Hematopoietic multipotent progenitor cell treated with erythropoietin and hydrocortisone succinate and interleukin-3 and kit ligand, for 15 days (in vitro differentiated cells): ENCODE measurements around the gene PLCB1.
"Not testable (repeated sequence)": the region's sequence is repeated elsewhere in the genome, so short reads cannot be mapped to it uniquely, and the experiment has no call there.

Source experiments
- DNase-seq: peaks from one replicate; pipeline ENCODE4 v3.0.0-alpha.2; 2015; ENCODE audit warnings: low spot score

Gene PLCB1

DNA sequence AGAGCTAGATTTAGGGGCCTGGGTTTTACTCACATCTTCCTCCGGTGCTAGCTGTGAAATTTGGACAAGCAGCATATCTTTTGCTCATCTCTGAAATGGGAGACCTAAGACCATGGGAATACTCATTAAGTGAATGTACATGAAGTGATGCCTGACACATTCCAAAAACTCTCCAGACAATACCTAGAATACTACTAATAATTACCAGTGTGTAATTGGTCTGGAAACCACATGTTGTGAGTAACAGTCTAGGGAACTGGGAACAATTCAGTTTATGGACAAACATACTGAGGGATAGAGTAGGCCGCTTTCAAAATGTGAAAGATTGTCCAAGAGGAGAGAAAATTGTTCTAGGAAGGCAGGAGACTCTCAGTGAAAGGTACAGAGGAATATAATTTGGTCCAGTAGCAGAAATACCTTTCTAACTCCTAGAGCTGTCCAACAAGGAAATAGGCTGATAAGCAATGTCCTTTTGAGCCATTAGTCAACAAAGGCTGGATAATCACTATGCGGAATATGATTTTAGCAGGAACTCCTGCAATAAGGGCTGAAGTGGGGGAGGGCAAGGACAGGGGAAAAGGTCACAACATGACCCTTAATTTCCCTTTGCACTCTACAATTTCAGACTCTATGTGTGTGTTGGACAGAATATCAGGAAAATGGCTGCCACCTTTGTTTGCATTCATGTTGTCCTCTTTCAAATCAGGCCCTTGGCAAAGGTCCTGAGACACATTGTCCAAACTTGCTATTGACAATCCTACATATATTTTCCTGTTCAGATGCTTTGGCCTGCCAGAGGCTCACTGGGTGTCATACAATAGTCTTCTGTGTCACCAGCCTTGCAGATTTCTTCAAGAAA lies 315.4 kb downstream of the PLCB1 start:
- DNase-seq, result no peak

DNA sequence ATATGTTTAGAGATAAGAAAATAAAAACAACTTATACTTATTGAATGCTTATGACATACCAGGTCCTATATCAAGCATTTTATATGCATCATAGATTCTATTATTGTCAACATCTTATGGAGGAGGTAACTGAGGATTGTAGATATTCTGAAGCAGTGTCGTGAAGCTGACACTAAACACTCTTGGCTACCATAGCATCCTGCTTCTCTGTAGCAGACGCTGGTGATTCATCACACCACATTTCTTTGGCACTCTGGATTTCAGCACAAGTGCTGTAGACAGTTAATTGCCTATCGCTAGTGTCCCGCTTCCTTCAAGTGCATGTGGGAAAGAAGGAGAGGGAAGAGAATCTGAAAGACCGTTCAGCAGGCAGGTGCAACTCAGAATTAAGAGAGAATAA lies 317.1 kb downstream of the PLCB1 start:
- no peak for DNase-seq

DNA sequence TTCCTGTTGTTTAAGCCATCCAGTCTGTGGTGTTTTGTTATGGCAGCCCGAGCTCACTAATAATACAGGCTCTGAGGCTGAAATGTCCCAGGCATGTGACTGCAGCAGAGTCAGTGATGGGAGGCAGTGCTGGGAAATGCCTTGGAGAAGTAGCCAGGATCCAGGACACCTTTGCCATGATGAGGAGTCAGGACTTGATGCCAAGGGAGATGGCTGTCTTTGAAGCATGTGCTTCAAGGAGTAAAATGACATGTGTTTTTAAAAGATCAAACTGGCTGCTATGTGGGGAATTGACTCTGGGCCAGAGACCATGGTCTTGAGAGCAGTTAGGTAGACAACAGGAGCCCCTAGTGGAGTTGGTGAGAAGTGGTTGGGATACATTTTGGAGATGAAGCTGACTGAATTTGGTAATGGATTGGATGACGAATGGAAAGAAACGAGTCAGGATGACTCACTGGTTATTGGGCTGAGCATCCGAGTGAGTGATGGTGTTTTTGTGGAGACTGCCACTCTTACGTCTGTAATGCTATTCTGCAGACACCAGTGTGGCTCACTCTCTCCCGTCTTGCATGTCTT lies 322.2 kb downstream of the PLCB1 start:
- DNase-seq, result no peak

DNA sequence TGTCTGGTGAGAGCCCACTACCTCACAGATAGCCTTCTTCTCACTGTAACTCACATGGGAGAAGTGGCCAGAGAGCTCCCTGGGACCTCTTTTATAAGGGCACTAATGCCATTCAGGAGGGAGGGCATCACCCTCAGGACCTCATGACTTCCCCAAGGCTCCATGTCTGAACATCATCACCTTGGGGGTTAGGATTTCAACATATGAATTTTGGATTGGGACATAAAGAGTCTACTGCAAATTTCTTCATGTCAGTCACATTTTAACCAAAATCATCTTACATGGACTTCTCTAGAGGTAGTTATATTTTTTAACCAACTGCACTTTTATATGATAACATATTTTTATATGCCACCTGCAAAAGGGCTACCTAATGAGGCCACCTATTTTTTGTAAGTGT lies 324.7 kb downstream of the PLCB1 start:
- no peak for DNase-seq

DNA sequence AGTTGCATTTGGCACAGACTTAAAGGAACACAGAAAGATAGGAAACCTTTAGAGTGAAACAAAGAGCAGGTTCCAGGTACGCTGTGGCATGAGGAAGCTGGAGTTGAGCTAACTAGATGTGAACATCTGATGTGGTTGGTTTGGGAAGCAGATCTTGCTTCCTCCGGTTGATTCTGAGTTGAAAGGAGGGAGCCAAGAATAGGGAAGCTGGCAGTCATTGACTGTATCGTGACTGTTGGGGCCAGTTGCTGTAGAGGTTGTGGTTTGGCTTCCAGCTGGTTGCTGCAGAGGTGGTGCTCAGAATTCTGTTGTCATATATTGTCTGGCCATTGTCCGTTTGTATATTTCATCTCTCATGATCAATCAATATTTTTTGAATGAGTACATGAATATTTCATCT lies 325.9 kb downstream of the PLCB1 start:
- no peak for DNase-seq

DNA sequence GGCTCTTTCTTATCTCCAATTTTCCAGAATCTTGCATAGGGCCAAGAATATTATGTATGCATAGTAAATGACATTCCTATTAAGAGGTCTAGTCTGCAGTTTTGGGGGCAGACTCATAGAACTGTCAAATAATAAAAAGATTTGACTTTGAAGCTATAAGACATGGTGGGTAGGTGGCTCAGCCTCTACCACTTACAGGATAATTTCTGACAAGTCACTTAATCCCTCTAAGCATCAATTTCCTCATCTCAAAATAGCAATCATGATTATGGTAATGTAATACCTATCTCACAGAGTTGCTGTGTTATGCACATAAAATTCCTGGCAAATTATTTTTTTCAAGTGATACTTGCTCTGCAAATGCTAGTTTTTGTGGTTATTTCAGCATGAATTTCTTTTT lies 329.1 kb downstream of the PLCB1 start:
- DNase-seq, result no peak

DNA sequence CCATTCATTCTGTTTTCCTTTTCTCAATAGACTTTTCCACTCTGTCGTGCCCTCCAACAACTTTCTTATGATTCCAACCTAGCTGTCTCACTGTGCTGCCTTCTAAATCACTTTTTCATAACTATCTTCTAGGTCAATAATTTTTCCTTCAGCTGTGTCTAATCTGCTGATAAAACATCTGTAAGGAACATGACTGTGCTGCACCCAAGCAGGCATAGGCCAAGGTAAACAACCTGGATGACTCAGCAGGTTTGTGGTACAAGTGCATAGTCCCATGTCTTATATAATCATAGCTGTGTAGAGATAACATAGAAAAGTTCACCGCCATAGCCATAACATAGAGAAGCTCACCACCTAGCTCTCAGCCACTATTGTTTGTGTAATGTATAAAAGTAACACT lies 332.3 kb downstream of the PLCB1 start:
- no peak for DNase-seq

DNA sequence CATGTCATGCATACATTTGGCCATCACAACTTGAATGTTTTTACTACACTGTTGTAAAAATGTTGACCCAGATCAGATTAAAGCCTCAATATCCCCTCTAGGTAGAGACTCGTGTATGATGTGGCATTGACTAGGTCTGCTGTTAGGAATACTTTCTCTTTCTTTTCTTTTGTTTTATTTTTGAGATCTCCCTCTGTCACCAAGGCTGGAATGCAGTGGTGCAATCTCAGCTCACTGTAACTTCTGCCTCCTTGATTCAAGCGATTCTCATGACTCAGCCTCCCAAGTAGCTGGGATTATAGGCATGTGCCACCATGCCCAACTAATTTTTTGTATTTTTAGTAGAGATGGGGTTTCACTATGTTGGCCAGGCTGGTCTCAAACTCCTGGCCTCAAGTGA lies 334.7 kb downstream of the PLCB1 start:
- not testable (repeated sequence) for DNase-seq

DNA sequence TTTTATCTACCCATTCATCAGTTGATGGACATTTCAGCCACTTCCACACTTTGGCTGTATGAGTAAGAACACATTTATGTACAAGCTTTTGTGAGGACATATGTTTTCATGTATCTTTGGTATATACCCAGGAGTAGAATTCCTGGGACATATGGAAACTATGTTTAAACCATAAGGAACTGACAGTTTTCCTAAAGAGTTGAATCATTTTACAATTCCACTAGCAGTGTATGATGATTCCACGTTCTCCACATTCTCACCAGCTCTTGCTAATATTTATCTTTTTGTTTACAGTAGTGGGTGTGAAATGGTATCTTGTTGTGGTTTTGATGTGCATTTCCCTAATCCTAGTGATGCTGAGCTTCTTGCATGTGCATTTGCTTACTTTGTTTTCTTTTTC lies 338.1 kb downstream of the PLCB1 start:
- DNase-seq, result no peak

DNA sequence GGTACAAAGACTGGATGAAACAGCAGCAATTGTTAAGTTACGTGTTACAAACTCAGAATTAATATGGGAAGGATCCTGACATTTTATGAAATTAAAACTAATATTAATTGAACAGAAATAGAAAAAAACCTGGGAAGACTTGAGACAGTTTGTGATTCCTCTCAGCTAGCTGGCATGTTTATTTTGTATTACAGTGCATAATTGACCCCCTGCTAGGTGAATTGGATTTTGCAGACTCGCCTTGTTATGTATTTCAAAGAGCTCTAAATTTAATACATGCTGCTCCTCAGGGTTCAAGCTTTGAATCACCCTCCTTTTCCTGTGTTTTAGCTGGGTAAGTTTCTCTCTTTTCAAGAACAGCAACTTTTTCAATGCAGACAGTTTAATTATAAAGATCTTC lies 339.4 kb downstream of the PLCB1 start:
- DNase-seq, result no peak

DNA sequence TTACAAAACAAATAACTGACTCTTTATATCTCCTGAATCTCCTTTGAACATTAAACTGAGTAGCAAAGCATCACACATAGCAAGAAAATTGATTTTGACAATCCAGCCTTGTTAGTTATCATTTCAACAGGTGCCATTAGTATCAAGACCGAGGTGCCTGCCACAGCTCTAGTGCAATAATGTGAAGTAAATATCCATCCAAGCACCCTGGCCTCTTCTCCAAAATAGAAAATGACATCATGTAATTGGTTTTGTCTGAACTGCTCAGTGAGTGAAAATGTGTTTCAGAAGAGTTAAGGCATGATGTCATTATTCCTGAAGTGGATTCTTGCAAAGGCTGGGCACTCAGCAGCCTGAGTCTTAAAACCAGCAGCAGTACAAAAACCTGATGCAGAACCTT lies 341.4 kb downstream of the PLCB1 start:
- no peak for DNase-seq

DNA sequence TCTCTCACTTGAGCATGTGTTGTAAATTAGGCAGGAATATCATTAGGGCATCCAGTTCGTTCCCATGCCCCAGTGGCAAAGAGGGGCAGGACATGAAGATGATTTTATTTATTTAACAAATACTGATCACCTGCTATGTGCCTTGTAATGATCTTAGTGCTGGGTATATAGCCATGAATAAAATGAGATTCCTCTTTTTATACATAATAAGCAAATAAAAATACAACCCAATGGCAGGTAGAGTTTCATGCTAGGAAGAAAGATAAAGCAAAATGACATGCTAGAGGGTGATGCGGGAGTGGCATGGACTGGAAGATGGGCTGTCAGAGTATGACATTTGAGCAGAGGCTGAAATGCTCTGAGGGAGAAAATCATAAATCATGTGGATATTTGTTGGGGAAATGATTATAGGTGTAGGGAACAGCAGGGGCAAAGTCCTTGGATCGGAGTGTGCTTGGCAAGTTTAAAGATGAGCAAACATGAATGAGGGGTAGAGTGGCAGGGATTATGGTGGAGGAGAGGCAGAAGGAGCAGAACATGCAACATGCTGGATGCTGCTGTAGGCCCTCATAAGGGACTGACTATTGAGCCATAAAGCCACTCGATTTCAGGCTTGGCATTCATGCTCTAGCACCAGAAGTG lies 342.1 kb downstream of the PLCB1 start:
- DNase-seq, result no peak

DNA sequence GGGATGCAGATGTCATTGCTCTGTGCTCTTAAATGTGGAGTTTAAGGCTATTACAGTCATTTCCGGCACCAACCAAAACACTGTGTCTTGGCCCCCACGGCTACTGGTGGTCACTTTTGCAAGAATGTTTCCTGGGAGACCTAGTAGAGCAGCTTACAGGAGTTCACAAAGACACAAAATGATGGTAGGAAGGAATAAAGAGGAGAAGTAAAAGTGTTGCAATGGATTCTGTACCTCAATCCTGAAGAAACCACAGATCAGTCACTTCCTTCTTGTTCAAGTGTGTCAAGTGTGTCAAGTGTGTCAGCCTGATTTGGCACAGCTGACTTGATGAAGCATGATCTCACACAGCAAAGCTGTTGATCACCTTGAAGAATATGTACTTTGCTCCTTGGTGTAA lies 344.0 kb downstream of the PLCB1 start:
- no peak for DNase-seq

DNA sequence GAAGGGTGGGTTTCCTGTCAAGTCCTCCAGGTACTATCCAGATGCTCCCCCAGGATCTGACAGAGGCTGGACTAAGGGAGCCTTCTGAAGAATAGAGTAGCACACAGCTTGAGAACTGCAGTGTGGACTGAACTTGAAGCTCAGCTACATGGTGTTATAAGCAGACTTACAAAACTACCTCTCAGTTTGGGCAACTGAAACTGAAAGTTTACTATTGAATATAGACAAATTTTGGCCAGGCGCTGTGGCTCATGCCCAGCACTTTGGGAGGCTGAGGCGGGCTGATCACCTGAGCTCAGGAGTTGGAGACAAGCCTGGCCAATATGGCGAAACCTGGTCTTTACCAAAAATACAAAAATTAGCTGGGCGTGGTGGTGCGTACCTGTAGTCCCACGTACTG lies 348.5 kb downstream of the PLCB1 start:
- DNase-seq, result no peak

DNA sequence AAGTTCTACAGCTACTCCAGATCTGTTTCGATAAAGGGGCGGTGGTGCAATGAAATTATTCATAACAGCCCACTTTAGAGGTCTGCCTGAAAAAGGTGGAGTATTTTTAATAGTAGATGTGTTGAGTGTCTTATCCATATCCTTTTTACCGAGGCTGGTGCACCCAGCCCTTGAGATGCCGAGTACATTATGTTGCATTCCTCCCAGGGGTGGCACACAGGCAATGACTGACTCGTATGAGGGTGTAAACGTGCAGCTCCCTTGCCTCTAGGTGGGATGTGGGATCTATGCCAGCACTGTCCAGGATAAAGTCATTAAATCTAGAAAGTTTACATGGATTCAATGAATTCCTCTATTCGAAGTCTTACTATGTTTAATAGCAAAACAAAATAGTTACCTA lies 355.6 kb downstream of the PLCB1 start:
- DNase-seq, result no peak

DNA sequence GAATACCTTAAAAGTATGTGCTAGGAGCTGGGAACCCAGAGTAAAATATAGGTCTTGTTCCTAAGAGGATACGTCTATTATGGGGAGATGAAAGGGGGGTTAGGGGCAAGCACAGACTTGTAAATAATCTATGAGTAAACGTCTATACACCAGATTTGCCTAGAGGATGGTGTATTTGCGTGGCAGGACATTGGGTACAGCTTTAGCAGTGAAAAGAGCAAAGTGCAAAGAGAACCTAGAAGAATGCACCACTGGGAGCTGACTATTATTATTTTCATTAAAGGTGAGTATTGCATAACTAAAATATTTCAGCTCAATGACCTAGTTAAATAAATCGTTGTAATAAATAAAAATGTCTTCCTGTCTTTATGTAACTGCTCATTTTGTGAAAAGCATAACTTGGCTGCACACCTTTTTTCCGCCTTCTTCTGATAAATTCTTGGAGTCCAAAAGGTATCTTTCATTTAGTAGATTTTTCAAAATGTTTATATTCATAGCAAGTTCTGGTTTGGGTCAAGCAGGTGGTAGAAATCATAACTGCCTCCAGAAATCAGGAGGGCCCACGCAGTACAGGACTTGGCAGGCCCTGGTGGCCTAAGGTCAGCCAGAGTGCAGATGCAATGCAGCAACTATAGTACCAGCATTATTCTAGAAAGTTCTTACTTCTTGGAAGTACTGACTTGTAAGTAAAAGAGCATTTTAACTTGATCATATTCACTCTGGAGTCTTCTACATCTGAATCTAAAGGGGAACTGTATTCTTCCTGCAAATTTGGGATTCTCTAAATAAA lies 357.2 kb downstream of the PLCB1 start:
- DNase-seq, result no peak

DNA sequence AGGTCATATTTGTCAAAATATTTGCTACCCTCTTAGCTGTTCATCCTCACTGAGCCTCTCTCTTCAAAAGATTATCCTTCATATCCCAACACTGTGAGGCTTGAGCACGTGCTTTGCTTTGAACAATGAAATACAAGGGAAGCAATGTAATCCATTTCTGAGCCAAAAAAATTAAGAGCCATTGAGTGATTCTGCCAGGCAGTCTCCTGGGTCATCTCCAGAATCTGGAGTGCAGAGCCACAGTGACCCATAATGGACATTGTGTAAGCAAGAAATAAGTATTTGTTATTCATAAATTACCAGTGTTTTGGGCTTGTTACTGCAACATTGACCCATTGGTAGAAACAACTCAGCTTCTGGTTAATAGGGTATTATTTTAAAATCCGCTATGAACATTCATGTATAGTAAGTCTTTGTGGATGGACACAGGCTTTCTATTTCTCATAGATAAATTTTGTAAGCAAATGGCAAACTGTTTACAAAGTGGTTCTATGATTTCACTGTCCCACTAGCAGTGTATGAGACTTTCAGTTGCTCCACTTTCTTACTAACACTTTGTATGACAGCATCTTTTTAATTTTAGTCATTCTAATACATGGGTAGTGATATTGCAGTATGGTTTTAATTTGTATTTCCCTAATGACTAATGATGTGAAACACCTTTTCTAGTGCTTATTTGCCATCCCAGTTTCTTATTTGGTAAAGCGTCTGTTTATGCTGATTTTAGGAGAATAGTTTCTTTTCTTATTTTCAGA lies 358.2 kb downstream of the PLCB1 start:
- DNase-seq, result no peak

DNA sequence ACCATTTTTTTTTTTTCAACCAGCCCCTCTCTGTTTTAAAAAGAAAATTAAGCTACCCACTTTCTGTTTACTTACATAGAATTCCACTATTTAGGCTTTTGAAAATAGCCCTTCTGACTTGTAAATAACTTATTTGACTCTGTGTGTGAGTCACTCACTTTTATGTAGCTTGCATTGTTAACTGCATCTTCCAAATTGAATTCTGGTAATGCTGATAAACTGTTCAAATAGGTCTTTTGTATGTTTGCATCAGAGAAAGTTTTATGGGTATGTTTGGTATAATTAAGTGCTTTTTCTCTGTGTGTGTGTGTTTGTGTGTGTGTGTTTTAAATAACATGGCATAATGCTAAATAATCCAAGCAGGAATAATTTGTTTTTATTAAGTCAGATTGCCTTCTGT lies 360.1 kb downstream of the PLCB1 start:
- DNase-seq, result no peak

DNA sequence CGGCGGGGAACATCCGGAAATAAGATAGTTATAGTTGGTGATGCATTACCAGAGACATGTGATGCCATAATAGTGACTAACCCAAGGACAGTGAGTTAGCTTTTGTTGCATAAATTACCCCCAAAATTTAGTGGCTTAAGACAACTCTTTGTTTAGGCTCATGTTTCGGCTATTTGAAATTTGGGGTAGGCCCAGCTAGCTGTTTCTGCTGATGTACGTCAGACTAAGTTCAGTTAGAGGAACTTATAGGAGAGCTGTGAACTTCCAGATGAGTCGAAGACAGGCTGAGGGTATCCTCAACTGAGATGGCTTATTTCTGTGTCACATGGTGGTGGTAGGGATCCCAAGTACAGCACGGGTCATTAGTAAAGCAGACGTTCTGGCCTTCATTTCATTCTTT lies 366.5 kb downstream of the PLCB1 start:
- DNase-seq, result no peak

DNA sequence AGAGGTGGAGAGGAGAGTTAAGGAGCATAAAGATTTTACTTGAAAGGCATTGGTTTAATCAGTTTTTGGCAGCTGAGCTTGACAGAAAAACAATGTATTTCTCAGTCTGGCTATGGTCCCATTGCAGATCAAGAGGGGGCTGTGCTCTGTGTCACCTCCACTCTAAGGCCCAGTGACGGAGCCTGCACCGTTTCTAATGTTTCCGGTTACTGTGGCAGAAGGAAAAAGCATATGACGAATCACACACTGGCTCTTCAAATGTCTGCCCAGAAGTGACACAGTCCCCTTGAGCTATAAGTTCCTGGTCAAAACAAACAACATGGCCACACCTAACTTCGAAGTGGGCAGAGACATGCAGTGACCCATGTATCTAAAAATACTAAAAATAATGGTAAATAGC lies 372.0 kb downstream of the PLCB1 start:
- no peak for DNase-seq

DNA sequence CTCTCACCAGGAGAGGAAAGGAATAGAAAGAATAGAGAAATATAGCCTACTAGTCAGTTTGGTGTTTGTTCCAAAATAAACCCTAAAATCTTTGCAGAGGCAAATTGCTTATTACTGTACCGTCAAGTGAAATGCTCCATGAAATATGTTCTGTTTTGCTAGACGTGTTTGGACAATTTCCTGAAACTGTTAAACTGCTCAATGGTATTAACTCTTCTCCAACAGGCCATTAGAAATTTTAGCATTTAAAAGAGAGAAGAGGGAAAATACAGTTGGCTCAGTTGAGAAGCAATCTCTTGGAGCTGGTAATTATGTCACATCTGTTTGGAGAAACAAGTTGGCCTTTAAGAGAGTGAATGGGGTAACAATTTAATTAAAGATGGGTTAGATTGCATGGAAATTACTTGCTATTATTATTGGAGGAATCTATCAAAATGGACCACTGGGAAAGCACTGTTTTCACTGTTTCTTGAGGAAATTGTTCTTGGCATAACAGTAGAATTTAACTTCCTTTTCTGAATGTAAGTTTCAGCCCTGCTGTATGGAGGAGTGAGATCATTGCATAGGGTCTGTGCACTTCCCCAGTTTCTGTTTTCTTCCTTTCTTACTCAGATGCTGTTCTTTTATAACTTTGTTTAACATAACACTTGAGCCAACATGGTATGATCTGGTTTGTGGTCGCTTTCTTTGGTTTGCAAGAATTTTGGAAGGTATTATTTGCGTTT lies 373.6 kb downstream of the PLCB1 start:
- DNase-seq, result no peak
